Measurements from ENCODE around the gene LEKR1. TPM values are rescaled to one million over a fixed set of nuclear protein-coding genes. Genes with fewer than 3 reads are reported as not detected.
"Not testable (repeated sequence)": the region's sequence is repeated elsewhere in the genome, so short reads cannot be mapped to it uniquely, and the experiment has no call there.

Gene LEKR1
- total RNA-seq, 1 donor from 2014 or later: 1.8 TPM

DNA sequence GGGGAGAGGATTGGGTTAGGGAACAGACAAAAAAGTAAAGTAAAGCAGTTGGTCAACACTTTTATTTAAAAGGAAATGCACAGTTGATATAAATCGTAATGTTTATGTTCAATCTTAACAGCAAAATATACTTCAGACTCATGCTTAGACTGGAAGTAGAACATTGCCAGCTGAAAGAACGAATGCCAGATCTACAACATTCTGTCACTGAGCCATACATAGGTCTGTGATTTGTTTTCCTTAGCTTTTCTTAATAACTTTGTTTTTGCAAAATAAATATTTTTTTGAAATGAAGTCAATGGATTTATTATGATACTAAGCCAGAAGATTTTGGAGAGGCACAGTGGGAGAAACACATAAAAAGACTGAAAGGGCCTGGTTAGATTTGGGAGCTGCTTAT lies 62.0 kb downstream of the LEKR1 start:
- peaks cover 16% of the 10 kb centered on the region for H3K36me3 Mint-ChIP-seq (ENCODE audit: low read depth)
- H3K4me3 Mint-ChIP-seq: no peak overlapping the region
- peaks cover 29% of the 10 kb centered on the region for H3K4me1 Mint-ChIP-seq
- H3K27ac Mint-ChIP-seq (ENCODE audit: unreplicated experiment): peak overlapping the region; percentile 76
- peaks cover 32% of the 10 kb centered on the region for H3K9me3 Mint-ChIP-seq
- no peak for DNase-seq (ENCODE audit: low read depth, low spot score)
- no peaks in the 10 kb centered on the region for H3K27me3 Mint-ChIP-seq (ENCODE audit: low read depth)
- no peak for TF ChIP-seq CTCF (conservative IDR thresholded peaks at IDR 0.05)

DNA sequence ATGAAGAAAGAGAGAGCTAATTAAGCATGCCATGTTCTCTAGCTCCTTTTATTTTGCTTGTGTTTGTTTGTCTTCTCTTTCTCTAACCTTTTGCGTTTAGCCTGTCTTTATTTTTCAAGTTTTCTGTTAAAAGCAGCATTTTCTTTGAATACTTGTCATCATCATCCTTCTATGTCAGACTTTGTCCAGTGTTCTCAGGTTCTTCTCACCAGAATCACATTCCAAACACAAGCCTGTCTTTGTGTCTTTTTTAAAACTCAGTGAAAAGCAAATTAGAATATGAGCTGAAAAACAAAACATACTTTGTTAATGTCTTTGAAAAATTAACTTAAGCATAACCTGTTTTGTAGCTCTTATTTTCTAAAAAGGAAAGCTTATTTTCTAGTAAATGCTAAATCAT lies 62.4 kb downstream of the LEKR1 start:
- no peak for TF ChIP-seq CTCF (conservative IDR thresholded peaks at IDR 0.05)
- peaks cover 32% of the 10 kb centered on the region for H3K9me3 Mint-ChIP-seq
- H3K36me3 Mint-ChIP-seq (ENCODE audit: low read depth): peaks cover 18% of the 10 kb centered on the region
- peak overlapping the region; percentile 76 for H3K27ac Mint-ChIP-seq (ENCODE audit: unreplicated experiment)
- no peaks in the 10 kb centered on the region for H3K27me3 Mint-ChIP-seq (ENCODE audit: low read depth)
- H3K4me1 Mint-ChIP-seq: peaks cover 29% of the 10 kb centered on the region
- H3K4me3 Mint-ChIP-seq: no peak overlapping the region
- no peak for DNase-seq (ENCODE audit: low read depth, low spot score)

DNA sequence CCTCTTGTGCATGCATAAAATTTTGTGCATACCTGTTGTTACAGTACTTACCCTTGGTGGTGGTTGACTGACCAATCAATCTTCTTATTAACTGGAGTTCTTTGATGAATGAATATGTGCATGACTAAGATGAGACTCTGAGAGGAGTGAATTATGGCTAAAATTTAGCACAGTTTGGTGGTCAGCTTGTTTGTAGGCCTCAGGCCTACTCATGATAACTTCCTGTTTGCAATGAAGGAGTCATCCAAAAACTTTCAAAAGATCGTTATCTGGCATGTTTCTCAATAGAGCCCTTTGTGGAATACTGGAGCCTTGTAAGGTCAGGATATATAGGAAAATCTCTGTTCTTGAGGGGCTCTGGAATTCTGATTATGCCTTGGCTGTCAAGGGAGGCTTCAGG lies 66.5 kb downstream of the LEKR1 start:
- H3K4me3 Mint-ChIP-seq: no peak overlapping the region
- DNase-seq (ENCODE audit: low read depth, low spot score): no peak
- peaks cover 13% of the 10 kb centered on the region for H3K36me3 Mint-ChIP-seq (ENCODE audit: low read depth)
- H3K4me1 Mint-ChIP-seq: peaks cover 34% of the 10 kb centered on the region
- no peak overlapping the region for H3K27ac Mint-ChIP-seq (ENCODE audit: unreplicated experiment)
- no peaks in the 10 kb centered on the region for H3K27me3 Mint-ChIP-seq (ENCODE audit: low read depth)
- peaks cover 21% of the 10 kb centered on the region for H3K9me3 Mint-ChIP-seq
- TF ChIP-seq CTCF (conservative IDR thresholded peaks at IDR 0.05): no peak

DNA sequence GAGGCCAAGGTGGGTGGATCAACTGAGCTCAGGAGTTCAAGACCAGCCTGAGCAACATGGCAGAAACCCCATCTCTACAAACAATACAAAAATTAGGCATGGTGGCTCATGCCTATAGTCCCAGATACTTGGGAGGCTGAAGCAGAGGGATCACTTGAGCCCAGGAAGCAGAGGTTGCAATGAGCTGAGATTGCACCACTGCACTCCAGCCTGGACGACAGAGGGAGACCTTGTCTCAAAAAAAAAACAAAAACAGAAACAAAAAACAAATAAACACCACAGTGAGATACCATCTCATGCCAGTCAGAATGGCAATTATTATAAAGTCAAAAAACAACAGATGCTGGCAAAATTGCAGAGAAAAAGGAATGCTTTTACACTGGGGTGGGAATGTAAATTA lies 69.2 kb downstream of the LEKR1 start:
- not testable (repeated sequence) for DNase-seq (ENCODE audit: low read depth, low spot score); H3K27me3 Mint-ChIP-seq (ENCODE audit: low read depth); H3K27ac Mint-ChIP-seq (ENCODE audit: unreplicated experiment); H3K4me3 Mint-ChIP-seq
- Mint-ChIP-seq H3K36me3 (ENCODE audit: low read depth) (peaks cover 13% of the 10 kb centered on the region), H3K9me3 (peaks cover 21% of the 10 kb centered on the region), H3K4me1 (peaks cover 16% of the 10 kb centered on the region)

- Mint-ChIP-seq H3K9me3 (peaks cover 18% of the 10 kb centered on the region), H3K4me1 (peaks cover 11% of the 10 kb centered on the region), H3K36me3 (ENCODE audit: low read depth) (peaks cover 12% of the 10 kb centered on the region)
- H3K4me3 Mint-ChIP-seq; H3K27ac Mint-ChIP-seq (ENCODE audit: unreplicated experiment); H3K27me3 Mint-ChIP-seq (ENCODE audit: low read depth); DNase-seq (ENCODE audit: low read depth, low spot score): not testable (repeated sequence)
Observed at GRCh38 chr3:156897851-156898250, 71.7 kb downstream of the LEKR1 start.

- H3K27ac Mint-ChIP-seq (ENCODE audit: unreplicated experiment): no peak overlapping the region
- H3K4me1 Mint-ChIP-seq: peaks cover 8% of the 10 kb centered on the region
- no peak for TF ChIP-seq CTCF (conservative IDR thresholded peaks at IDR 0.05)
Observed at GRCh38 chr3:156898296-156898880, 72.2 kb downstream of the LEKR1 start.

More at GRCh38 chr3:156898296-156898880, 72.2 kb downstream of the LEKR1 start:
- no peak for DNase-seq (ENCODE audit: low read depth, low spot score)
- no peaks in the 10 kb centered on the region for H3K27me3 Mint-ChIP-seq (ENCODE audit: low read depth)
- peaks cover 17% of the 10 kb centered on the region for H3K9me3 Mint-ChIP-seq
- H3K4me3 Mint-ChIP-seq: no peak overlapping the region
- H3K36me3 Mint-ChIP-seq (ENCODE audit: low read depth): peaks cover 9% of the 10 kb centered on the region

All from neural crest cell (in vitro differentiated cells).